GM06990 (cell line): ENCODE measurements around the gene PSPN.
"Not testable (repeated sequence)": the region's sequence is repeated elsewhere in the genome, so short reads cannot be mapped to it uniquely, and the experiment has no call there.

ENCODE experiments used
- DNase-seq: peaks from one replicate; pipeline ENCODE4 v3.0.0-alpha.2; 2011; ENCODE audit not compliant: insufficient read length; ENCODE audit errors: extremely low read depth
- H3K27me3 ChIP-seq: replicated peaks from 2 replicates; pipeline ENCODE4 v1.6.0; 2011; ENCODE audit warnings: low read length; ENCODE audit not compliant: control insufficient read depth, insufficient read depth
- H3K36me3 ChIP-seq: 2 replicates; pipeline ENCODE4 v1.5.1; 2011; ENCODE audit warnings: low read length; ENCODE audit not compliant: control insufficient read depth, insufficient read depth
- H3K4me3 ChIP-seq: replicated peaks from 2 replicates; pipeline ENCODE4 v1.5.1; 2011; ENCODE audit warnings: low read depth, mild to moderate bottlenecking, control low read depth, low read length
- CTCF ChIP-seq: IDR thresholded peaks from 2 replicates; pipeline ENCODE4 v1.5.1; 2011; ENCODE audit warnings: low read length, control low read depth, mild to moderate bottlenecking, inconsistent platforms; ENCODE audit not compliant: insufficient read depth, poor library complexity, severe bottlenecking

Gene PSPN

GRCh38 chr19:6359568-6360341, 16.0 kb downstream of the PSPN start:
- no peaks in the 10 kb centered on the region; the same call in 1 of the 2 replicates for H3K36me3 ChIP-seq

DNA sequence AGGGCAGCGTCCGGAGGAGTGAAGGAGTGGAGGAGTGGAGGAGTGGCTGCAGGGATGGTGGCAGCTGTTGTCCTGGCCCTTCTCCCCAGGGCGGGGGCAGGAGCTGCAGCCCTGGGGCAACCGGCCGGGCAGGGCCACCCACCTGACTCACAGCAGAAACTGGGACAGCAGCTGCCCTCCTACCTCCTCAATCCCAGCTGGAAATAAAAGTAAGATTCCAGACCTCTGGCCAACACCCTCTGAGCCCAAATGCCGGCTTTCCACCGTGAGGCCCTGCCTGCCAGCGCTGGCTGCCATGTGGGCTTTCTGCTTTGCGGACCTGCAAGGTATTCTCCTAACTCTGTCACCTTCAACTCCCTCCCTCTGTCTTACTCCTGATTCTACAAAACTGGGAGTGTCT, 17.7 kb downstream of the PSPN start:
- no peak for DNase-seq
- TF ChIP-seq CTCF: no peak
- H3K4me3 ChIP-seq: no peak overlapping the region

More at GRCh38 chr19:6359568-6360341, 16.0 kb downstream of the PSPN start:
- Histone ChIP-seq H3K4me3 (no peak overlapping the region), H3K27me3 (no peaks in the 10 kb centered on the region)
- no peak for DNase-seq
- TF ChIP-seq CTCF: no peak

DNA sequence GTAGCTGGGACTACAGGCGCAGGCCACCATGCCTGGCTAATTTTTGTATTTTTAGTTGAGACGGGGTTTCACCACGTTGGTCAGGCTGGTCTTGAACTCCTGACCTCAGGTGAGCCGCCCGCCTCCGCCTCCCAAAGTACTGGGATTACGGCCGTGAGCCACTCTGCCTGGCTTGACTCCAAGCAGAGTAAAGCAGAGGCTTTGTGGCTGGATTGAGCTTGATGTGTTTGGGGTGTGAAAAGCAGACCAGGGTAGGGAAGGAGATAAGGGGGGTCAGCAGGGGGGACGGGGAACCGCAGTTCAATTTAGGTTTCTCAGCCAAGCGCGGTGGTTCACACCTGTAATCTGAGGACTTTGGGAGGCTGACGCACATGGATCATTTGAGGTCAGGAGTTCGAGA, 18.6 kb downstream of the PSPN start:
- DNase-seq: no peak
- Histone ChIP-seq H3K27me3 (no peaks in the 10 kb centered on the region), H3K4me3 (no peak overlapping the region), H3K36me3 (no peaks in the 10 kb centered on the region)
- TF ChIP-seq CTCF: no peak

More for the DNA sequence above, 17.7 kb downstream of the PSPN start:
- no peaks in the 10 kb centered on the region for H3K27me3 ChIP-seq
- no peaks in the 10 kb centered on the region for H3K36me3 ChIP-seq

DNA sequence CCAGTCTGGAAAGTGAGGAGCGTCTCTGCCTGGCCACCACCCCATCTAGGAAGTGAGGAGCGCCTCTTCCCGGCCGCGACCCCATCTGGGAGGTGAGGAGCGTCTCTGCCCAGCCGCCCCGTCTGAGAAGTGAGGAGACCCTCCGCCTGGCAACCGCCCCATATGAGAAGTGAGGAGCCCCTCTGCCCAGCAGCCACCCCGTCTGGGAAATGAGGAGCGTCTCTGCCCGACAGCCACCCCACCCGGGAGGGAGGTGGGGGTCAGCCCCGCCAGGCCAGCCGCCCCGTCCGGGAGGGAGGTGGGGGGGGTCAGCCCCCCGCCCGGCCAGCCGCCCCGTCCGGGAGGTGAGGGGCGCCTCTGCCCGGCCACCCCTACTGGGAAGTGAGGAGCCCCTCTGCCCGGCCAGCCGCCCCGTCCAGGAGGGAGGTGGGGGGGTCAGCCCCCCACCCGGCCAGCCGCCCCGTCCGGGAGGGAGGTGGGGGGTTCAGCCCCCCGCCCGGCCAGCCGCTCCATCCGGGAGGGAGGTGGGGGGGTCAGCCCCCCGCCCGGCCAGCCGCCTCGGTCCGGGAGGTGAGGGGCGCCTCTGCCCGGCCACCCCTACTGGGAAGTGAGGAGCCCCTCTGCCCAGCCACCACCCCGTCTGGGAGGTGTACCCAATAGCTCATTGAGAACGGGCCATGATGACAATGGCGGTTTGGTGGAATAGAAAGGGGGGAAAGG, 20.3 kb downstream of the PSPN start:
- H3K27me3 ChIP-seq, H3K4me3 ChIP-seq, DNase-seq, H3K36me3 ChIP-seq: not testable (repeated sequence)

- no peak for DNase-seq
- H3K4me3 ChIP-seq: no peak overlapping the region
- peak; percentile 36 for TF ChIP-seq CTCF
- no peaks in the 10 kb centered on the region for H3K27me3 ChIP-seq
- H3K36me3 ChIP-seq: no peaks in the 10 kb centered on the region
Observed at GRCh38 chr19:6354098-6354674, 21.5 kb downstream of the PSPN start.
